Esophagus muscularis mucosa (tissue), 4 donors: ENCODE data around the gene BRD8. TPM values are rescaled to one million over a fixed set of nuclear protein-coding genes. Genes with fewer than 3 reads are reported as not detected.
A peak's percentile ranks its signal among the peaks of the same experiment; 100 is the strongest.
"Not testable (repeated sequence)": the region's sequence is repeated elsewhere in the genome, so short reads cannot be mapped to it uniquely, and the experiment has no call there.

Experiments
- DNase-seq: peaks from one replicate; pipeline ENCODE4 v3.0.0-alpha.2; 2017; ENCODE audit errors: extremely low spot score
- H3K27ac ChIP-seq, 4 donors: fragments of 200-600 bp; sonication (generic); replicated peaks in 1 of 4; 1 replicate in 3 of 4; 2 replicates in 1 of 4; pipeline ENCODE4 v1.5.1; 2016 to 2019; ENCODE audit warnings: mild to moderate bottlenecking in 1 of 4
- H3K27me3 ChIP-seq, 4 donors: fragments of 200-600 bp; sonication (generic); one replicate each; pipeline versions ENCODE4 v1.5.1 to v1.6.0; 2016 to 2019
- H3K36me3 ChIP-seq, 4 donors: fragments of 200-600 bp; sonication (generic); one replicate each; pipeline ENCODE4 v1.5.1; 2016 to 2019
- H3K4me1 ChIP-seq, 4 donors: fragments of 200-600 bp; sonication (generic); one replicate each; pipeline ENCODE4 v1.5.1; 2016 to 2019
- H3K4me3 ChIP-seq, 4 donors: fragments of 200-600 bp; sonication (generic); 1 replicate in 2 of 4; 2 replicates in 2 of 4; pipeline ENCODE4 v1.5.1; 2016 to 2019; ENCODE audit warnings: mild to moderate bottlenecking in 4 of 4, moderate library complexity in 1 of 4
- H3K9me3 ChIP-seq, 4 donors: fragments of 200-600 bp; sonication (generic); 1 replicate in 3 of 4; 2 replicates in 1 of 4; pipeline ENCODE4 v1.5.1; 2016 to 2019
- EP300 ChIP-seq: sonication (generic); formaldehyde crosslinking; IDR thresholded peaks from one replicate; pipeline ENCODE4 v1.6.1; 2017; ENCODE audit warnings: antibody characterized with exemption
- POLR2A ChIP-seq: fragments of 450-650 bp; IDR thresholded peaks from one replicate; pipeline ENCODE4 v1.6.1; 2017; ENCODE audit warnings: antibody characterized with exemption, moderate library complexity, mild to moderate bottlenecking, low read depth
- POLR2AphosphoS5 ChIP-seq, 2 donors: sonication (generic); formaldehyde crosslinking; IDR thresholded peaks; one replicate each; pipeline ENCODE4 v1.6.1; 2017; ENCODE audit warnings: antibody characterized with exemption in 2 of 2
- WGBS: methylation state at CpG from one replicate; pipeline ENCODE4 v1.1.5; 2018; 5-methylcytosine and 5-hydroxymethylcytosine counted together
- intact Hi-C: fragments of 100-400 bp; cut with DNase I; formaldehyde crosslinking; loops from one replicate; pipeline ENCODE4 v1.15.1; 2023
- total RNA-seq, 4 donors: library from RNA; depleted of rRNA; stranded (reverse); fragments of >200 nt; gene quantifications; one replicate each; pipeline versions ENCODE4 v1.1.0 to v1.2.1, GENCODE V29; 2016
- TF ChIP-seq, protein P1 (sequence below), 3 experiments: fragments of 200-600 bp in 2 of 3; fragments of 450-650 bp in 1 of 3; sonication (generic) in 2 of 3; IDR thresholded peaks; one replicate each; pipeline ENCODE4 v1.5.1; 2017 to 2019; ENCODE audit warnings: antibody characterized with exemption in 3 of 3, mild to moderate bottlenecking in 2 of 3, moderate library complexity in 1 of 3

Gene BRD8
- total RNA-seq, 4 donors from 2014 or later: 27.3 to 41.5 (median 31.2) TPM

GRCh38 chr5:138149530-138149929, 28.9 kb downstream of the BRD8 start:
- no peak for TF ChIP-seq EP300
- TF ChIP-seq POLR2AphosphoS5 (IDR thresholded peaks at IDR 0.05): no peak
- no peak for TF ChIP-seq POLR2A
- TF ChIP-seq, protein P1, sequence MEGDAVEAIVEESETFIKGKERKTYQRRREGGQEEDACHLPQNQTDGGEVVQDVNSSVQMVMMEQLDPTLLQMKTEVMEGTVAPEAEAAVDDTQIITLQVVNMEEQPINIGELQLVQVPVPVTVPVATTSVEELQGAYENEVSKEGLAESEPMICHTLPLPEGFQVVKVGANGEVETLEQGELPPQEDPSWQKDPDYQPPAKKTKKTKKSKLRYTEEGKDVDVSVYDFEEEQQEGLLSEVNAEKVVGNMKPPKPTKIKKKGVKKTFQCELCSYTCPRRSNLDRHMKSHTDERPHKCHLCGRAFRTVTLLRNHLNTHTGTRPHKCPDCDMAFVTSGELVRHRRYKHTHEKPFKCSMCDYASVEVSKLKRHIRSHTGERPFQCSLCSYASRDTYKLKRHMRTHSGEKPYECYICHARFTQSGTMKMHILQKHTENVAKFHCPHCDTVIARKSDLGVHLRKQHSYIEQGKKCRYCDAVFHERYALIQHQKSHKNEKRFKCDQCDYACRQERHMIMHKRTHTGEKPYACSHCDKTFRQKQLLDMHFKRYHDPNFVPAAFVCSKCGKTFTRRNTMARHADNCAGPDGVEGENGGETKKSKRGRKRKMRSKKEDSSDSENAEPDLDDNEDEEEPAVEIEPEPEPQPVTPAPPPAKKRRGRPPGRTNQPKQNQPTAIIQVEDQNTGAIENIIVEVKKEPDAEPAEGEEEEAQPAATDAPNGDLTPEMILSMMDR (IDR thresholded peaks at IDR 0.05): no peak
- intact Hi-C loops: no loop called here
- DNase-seq: no peak

DNA sequence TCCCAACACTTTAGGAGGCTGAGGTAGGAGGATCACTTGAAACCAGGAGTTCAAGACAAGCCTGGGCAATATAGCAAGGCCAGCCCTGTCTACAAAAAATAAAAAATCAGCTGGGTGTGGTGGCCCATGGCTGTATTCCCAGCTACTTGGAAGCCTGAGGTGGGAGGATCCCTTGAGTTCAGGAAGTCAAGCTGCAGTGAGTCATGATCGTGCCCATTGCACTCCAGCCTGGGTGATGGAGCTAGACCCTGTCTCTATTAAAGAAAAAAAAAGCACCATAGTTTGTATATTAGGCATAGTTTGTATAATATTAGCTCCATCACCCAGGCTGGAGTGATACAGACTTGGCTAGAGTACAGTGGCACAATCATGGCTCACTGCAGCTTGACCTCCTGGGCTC, 29.6 kb downstream of the BRD8 start:
- H3K27ac ChIP-seq: no peak overlapping the region
- H3K4me1 ChIP-seq: no peaks in the 10 kb centered on the region
- no peaks in the 10 kb centered on the region for H3K27me3 ChIP-seq
- DNase-seq: no peak
- WGBS: 13% methylated on average over 1 of the region's 1 CpG
- no peak for TF ChIP-seq EP300
- no peak for TF ChIP-seq POLR2AphosphoS5 (IDR thresholded peaks at IDR 0.05)
- TF ChIP-seq, protein P1 (IDR thresholded peaks at IDR 0.05): no peak
- TF ChIP-seq POLR2A: no peak
- no peaks in the 10 kb centered on the region for H3K9me3 ChIP-seq
- intact Hi-C loops: no loop called here
- no peaks in the 10 kb centered on the region for H3K36me3 ChIP-seq
- H3K4me3 ChIP-seq: no peak overlapping the region

More at GRCh38 chr5:138149530-138149929, 28.9 kb downstream of the BRD8 start:
- H3K4me1 ChIP-seq: no peaks in the 10 kb centered on the region
- no peaks in the 10 kb centered on the region for H3K9me3 ChIP-seq
- WGBS: 56% methylated on average over 3 of the region's 3 CpGs
- no peak overlapping the region for H3K27ac ChIP-seq
- H3K36me3 ChIP-seq: no peaks in the 10 kb centered on the region
- H3K27me3 ChIP-seq: no peaks in the 10 kb centered on the region
- H3K4me3 ChIP-seq: no peak overlapping the region

DNA sequence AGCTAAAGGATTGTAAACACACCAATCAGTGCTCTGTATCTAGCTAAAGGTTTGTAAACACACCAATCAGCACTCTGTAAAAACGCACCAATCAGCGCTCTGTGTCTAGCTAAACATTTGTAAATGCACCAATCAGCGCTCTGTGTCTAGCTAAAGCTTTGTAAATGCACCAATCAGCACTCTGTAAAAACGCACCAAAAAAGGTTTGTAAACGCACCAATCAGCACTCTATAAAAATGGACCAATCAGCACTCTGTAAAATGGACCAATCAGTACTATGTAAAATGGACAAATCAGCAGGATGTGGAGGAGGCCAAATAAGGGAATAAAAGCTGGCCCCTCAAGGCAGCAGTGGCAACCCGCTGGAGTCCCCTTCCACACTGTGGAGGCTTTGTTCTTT, 34.9 kb downstream of the BRD8 start:
- H3K4me3 ChIP-seq, H3K9me3 ChIP-seq, H3K27ac ChIP-seq, H3K27me3 ChIP-seq, DNase-seq, intact Hi-C loops, H3K36me3 ChIP-seq: not testable (repeated sequence)
- WGBS: 83% methylated on average over 6 of the region's 6 CpGs
- H3K4me1 ChIP-seq: peaks cover 3 to 12% (median 7%) of the 10 kb centered on the region in 4 donors

GRCh38 chr5:138141734-138142133, 36.7 kb downstream of the BRD8 start:
- 67% methylated on average over 1 of the region's 1 CpG for WGBS
- Histone ChIP-seq H3K4me1 (peaks cover 4 to 19% (median 9%) of the 10 kb centered on the region in 4 donors), H3K4me3 (no peak overlapping the region), H3K9me3 (no peaks in the 10 kb centered on the region), H3K36me3 (no peaks in the 10 kb centered on the region), H3K27ac (no peak overlapping the region), H3K27me3 (no peaks in the 10 kb centered on the region)
- intact Hi-C loops: no loop called here
- no peak for TF ChIP-seq EP300
- TF ChIP-seq POLR2A: no peak
- TF ChIP-seq, protein P1 (IDR thresholded peaks at IDR 0.05): no peak
- no peak for TF ChIP-seq POLR2AphosphoS5 (IDR thresholded peaks at IDR 0.05)
- no peak for DNase-seq

DNA sequence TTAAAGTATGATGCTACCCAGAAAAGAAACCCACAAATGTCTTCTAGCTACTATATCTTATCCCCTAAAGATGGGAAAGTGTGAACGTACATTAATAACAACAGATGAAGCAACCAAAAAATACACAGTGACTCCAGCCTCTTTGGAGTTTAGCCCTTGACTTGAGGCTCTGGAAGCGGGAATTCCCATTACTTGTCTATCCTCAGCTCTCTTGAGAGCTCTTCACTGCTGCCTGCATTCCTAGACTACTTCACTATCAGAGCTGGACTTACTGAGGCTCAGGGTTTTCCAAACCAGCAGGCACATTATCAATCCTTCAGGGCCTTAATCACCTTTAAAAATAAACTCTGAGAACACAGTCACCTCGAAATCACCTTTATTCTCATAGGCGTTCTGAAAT, 38.2 kb downstream of the BRD8 start:
- intact Hi-C loops: no loop called here
- no peak overlapping the region for H3K27ac ChIP-seq
- peaks cover 4 to 19% (median 9%) of the 10 kb centered on the region in 4 donors for H3K4me1 ChIP-seq
- no peaks in the 10 kb centered on the region for H3K36me3 ChIP-seq
- H3K4me3 ChIP-seq: no peak overlapping the region
- H3K9me3 ChIP-seq: no peaks in the 10 kb centered on the region
- WGBS: 61% methylated on average over 4 of the region's 4 CpGs
- H3K27me3 ChIP-seq: no peaks in the 10 kb centered on the region
- TF ChIP-seq POLR2AphosphoS5 (IDR thresholded peaks at IDR 0.05): no peak
- DNase-seq: no peak

DNA sequence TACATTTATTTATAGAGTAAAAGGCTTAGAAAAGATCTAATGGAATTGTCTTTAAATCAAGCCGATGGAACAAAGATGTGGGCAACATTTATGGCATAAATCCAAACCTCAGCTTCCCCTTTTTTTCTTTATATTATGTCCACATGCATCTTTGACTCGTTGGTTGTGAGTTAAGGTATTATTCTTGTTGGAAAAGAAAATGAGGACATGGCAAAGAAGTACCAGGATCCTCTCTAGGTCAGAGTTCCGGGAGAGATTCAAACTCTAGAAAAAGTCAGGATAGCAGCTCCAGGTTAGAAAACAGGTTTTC, 38.7 kb downstream of the BRD8 start:
- DNase-seq: no peak
- intact Hi-C loops: loop anchor here (10.0 kb wide), 1 partner anchor 365 kb away; no protein-coding TSS in a partner anchor
- Histone ChIP-seq H3K27ac (no peak overlapping the region), H3K36me3 (no peaks in the 10 kb centered on the region), H3K4me3 (peak overlapping the region; percentile 61 to 73 (median 64)), H3K4me1 (peaks cover 4 to 19% (median 9%) of the 10 kb centered on the region in 4 donors), H3K27me3 (no peaks in the 10 kb centered on the region), H3K9me3 (no peaks in the 10 kb centered on the region)
- 66% methylated on average over 3 of the region's 3 CpGs for WGBS
- TF ChIP-seq POLR2AphosphoS5 (IDR thresholded peaks at IDR 0.05) (no peak), EP300 (no peak), POLR2A (no peak)
- TF ChIP-seq, protein P1 (IDR thresholded peaks at IDR 0.05): no peak
